Tibial nerve (tissue), 4 donors: ENCODE results near the gene GRM8. TPM values are rescaled to one million over a fixed set of nuclear protein-coding genes. Genes with fewer than 3 reads are reported as not detected.

Source experiments
- DNase-seq, 2 donors: peaks; one replicate each; pipeline ENCODE4 v3.0.0-alpha.2; 2019; ENCODE audit warnings: low spot score in 2 of 2
- H3K27ac ChIP-seq, 4 donors: fragments of 200-600 bp; sonication (generic) in 3 of 4; one replicate each; pipeline ENCODE4 v1.5.1; 2017 to 2019; ENCODE audit warnings: mild to moderate bottlenecking in 1 of 4
- H3K27me3 ChIP-seq, 2 donors: fragments of 200-600 bp; sonication (generic) in 1 of 2; one replicate each; pipeline versions ENCODE4 v1.5.1 to v1.6.0; 2017 to 2019
- H3K36me3 ChIP-seq, 3 donors: fragments of 200-600 bp; sonication (generic); one replicate each; pipeline ENCODE4 v1.5.1; 2018 to 2019
- H3K4me1 ChIP-seq, 4 donors: fragments of 200-600 bp; sonication (generic) in 3 of 4; one replicate each; pipeline ENCODE4 v1.5.1; 2017 to 2019
- H3K4me3 ChIP-seq, 4 donors: fragments of 200-600 bp; sonication (generic) in 3 of 4; one replicate each; pipeline ENCODE4 v1.5.1; 2017 to 2019; ENCODE audit warnings: mild to moderate bottlenecking in 1 of 4, moderate library complexity in 1 of 4
- H3K9me3 ChIP-seq, 4 donors: fragments of 200-600 bp; sonication (generic) in 3 of 4; one replicate each; pipeline ENCODE4 v1.5.1; 2017 to 2019
- CTCF ChIP-seq, 5 experiments: fragments of 200-600 bp in 3 of 5; fragments of 450-650 bp in 2 of 5; sonication (generic) in 3 of 5; IDR thresholded peaks; one replicate each; pipeline ENCODE4 v1.5.1; 2016 to 2019; ENCODE audit warnings: antibody characterized with exemption in 5 of 5, mild to moderate bottlenecking in 3 of 5, moderate library complexity in 2 of 5
- EP300 ChIP-seq, 2 donors: sonication (generic); formaldehyde crosslinking; IDR thresholded peaks; one replicate each; pipeline ENCODE4 v1.6.1; 2017; ENCODE audit warnings: antibody characterized with exemption in 2 of 2, mild to moderate bottlenecking in 1 of 2
- POLR2A ChIP-seq, 2 donors: fragments of 450-650 bp; IDR thresholded peaks; one replicate each; pipeline ENCODE4 v1.6.1; 2017; ENCODE audit warnings: antibody characterized with exemption in 2 of 2, mild to moderate bottlenecking in 2 of 2, moderate library complexity in 2 of 2
- WGBS, 2 donors: methylation state at CpG; one replicate each; pipeline ENCODE4 v1.1.5; 2018; 5-methylcytosine and 5-hydroxymethylcytosine counted together
- total RNA-seq, 4 donors: library from RNA; depleted of rRNA; stranded (reverse); fragments of >200 nt; gene quantifications; one replicate each; pipeline ENCODE4 v1.1.0, GENCODE V29; 2016

GRM8 gene
- total RNA-seq, 4 donors from 2014 or later, result 0.59 to 1.5 (median 1.1) TPM

- 77 to 79% methylated on average over 1 of the region's 1 CpG for WGBS, 2 donors
- no peaks in the 10 kb centered on the region for H3K9me3 ChIP-seq
These were observed 827.8 kb downstream of the GRM8 start for GRCh38 chr7:126424985-126425384.

GRCh38 chr7:126419047-126419446, 833.7 kb downstream of the GRM8 start:
- WGBS, 2 donors, result 83 to 88% methylated on average over 4 of the region's 4 CpGs
- Histone ChIP-seq H3K9me3 (no peaks in the 10 kb centered on the region), H3K27me3 (no peaks in the 10 kb centered on the region), H3K27ac (no peak overlapping the region), H3K4me3 (no peak overlapping the region), H3K36me3 (no peaks in the 10 kb centered on the region), H3K4me1 (no peaks in the 10 kb centered on the region)
- no peak for DNase-seq
- TF ChIP-seq CTCF (IDR thresholded peaks at IDR 0.05), result no peak
- TF ChIP-seq POLR2A (IDR thresholded peaks at IDR 0.05), result no peak
- no peak for TF ChIP-seq EP300 (IDR thresholded peaks at IDR 0.05)

More at GRCh38 chr7:126424985-126425384, 827.8 kb downstream of the GRM8 start:
- Histone ChIP-seq H3K36me3 (no peaks in the 10 kb centered on the region), H3K27ac (no peak overlapping the region), H3K4me1 (no peaks in the 10 kb centered on the region), H3K27me3 (no peaks in the 10 kb centered on the region), H3K4me3 (no peak overlapping the region)
- DNase-seq, result no peak
- no peak for TF ChIP-seq POLR2A (IDR thresholded peaks at IDR 0.05)
- no peak for TF ChIP-seq CTCF (IDR thresholded peaks at IDR 0.05)
- TF ChIP-seq EP300 (IDR thresholded peaks at IDR 0.05), result no peak

- Histone ChIP-seq H3K4me3 (no peak overlapping the region), H3K9me3 (no peaks in the 10 kb centered on the region), H3K27ac (no peak overlapping the region), H3K4me1 (peaks cover 0 to 3% (median 0%) of the 10 kb centered on the region in 4 donors), H3K36me3 (no peaks in the 10 kb centered on the region), H3K27me3 (peaks cover 0 to 3% of the 10 kb centered on the region in 2 donors)
- TF ChIP-seq CTCF (IDR thresholded peaks at IDR 0.05) (no peak), EP300 (IDR thresholded peaks at IDR 0.05) (no peak), POLR2A (IDR thresholded peaks at IDR 0.05) (no peak)
- no peak for DNase-seq
- WGBS, 2 donors, result 77 to 79% methylated on average over 3 of the region's 3 CpGs
These were observed 840.8 kb downstream of the GRM8 start for GRCh38 chr7:126411821-126412383.

GRCh38 chr7:126411032-126411820, 841.5 kb downstream of the GRM8 start:
- no peak for TF ChIP-seq CTCF (IDR thresholded peaks at IDR 0.05)
- no peak for TF ChIP-seq POLR2A (IDR thresholded peaks at IDR 0.05)
- no peak for TF ChIP-seq EP300 (IDR thresholded peaks at IDR 0.05)
- 47 to 52% methylated on average over 3 of the region's 3 CpGs for WGBS, 2 donors
- DNase-seq, result no peak
- H3K4me3 ChIP-seq, result no peak overlapping the region
- H3K27ac ChIP-seq, result no peak overlapping the region
- H3K36me3 ChIP-seq, result no peaks in the 10 kb centered on the region
- H3K9me3 ChIP-seq, result no peaks in the 10 kb centered on the region
- H3K4me1 ChIP-seq, result peaks cover 0 to 3% (median 0%) of the 10 kb centered on the region in 4 donors
- peaks cover 0 to 3% of the 10 kb centered on the region in 2 donors for H3K27me3 ChIP-seq

GRCh38 chr7:126403040-126403439, 849.7 kb downstream of the GRM8 start:
- Histone ChIP-seq H3K4me1 (no peaks in the 10 kb centered on the region), H3K27me3 (no peaks in the 10 kb centered on the region), H3K36me3 (no peaks in the 10 kb centered on the region), H3K27ac (no peak overlapping the region), H3K4me3 (no peak overlapping the region), H3K9me3 (no peaks in the 10 kb centered on the region)
- no peak for TF ChIP-seq EP300 (IDR thresholded peaks at IDR 0.05)
- TF ChIP-seq POLR2A (IDR thresholded peaks at IDR 0.05), result no peak
- TF ChIP-seq CTCF (IDR thresholded peaks at IDR 0.05), result no peak
- DNase-seq, result no peak
- 90 to 95% methylated on average over 1 of the region's 1 CpG for WGBS, 2 donors
